Mucosa of stomach (tissue), 1 donor: ENCODE measurements around the gene COL8A1.

Source experiments
- H3K27me3 ChIP-seq: one replicate; pipeline ENCODE4 v1.7.0; 2013; ENCODE audit warnings: mild to moderate bottlenecking, low read length; ENCODE audit not compliant: control insufficient read depth, insufficient read depth
- H3K36me3 ChIP-seq: one replicate; pipeline ENCODE4 v1.7.0; 2013; ENCODE audit warnings: low read length; ENCODE audit not compliant: control insufficient read depth, insufficient read depth
- H3K4me1 ChIP-seq: one replicate; pipeline ENCODE4 v1.7.0; 2013; ENCODE audit warnings: mild to moderate bottlenecking, low read length; ENCODE audit not compliant: control insufficient read depth, insufficient read depth
- H3K4me3 ChIP-seq: one replicate; pipeline ENCODE4 v1.7.0; 2013; ENCODE audit warnings: low read length
- H3K9ac ChIP-seq: one replicate; pipeline ENCODE4 v1.7.0; 2013; ENCODE audit warnings: mild to moderate bottlenecking, low read length, moderate library complexity
- H3K9me3 ChIP-seq: one replicate; pipeline ENCODE4 v1.7.0; 2013; ENCODE audit warnings: mild to moderate bottlenecking, low read length, moderate library complexity; ENCODE audit not compliant: control insufficient read depth
- donor health status: Pancreatic carcinoma.

Gene COL8A1

DNA sequence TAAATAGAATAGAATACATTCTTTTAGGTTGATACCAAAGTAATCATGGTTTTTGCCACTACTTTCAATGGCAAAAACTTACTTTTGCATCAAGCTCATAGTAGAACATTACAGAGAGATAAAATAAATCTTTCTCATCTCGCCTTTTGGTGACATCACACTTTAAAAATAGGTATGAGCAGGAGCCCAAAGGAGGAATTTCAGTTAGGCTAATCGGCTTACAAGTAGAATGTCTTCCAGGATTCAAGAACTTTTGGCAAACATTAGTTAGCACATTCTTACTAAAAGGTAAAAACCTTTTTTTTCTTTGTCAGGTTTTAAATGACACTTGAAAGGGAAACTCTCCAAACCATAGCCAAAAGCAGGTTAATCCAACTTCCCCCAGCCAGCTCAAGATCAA is 119.6 kb downstream of the COL8A1 start:
- H3K9ac ChIP-seq, result no peak overlapping the region

DNA sequence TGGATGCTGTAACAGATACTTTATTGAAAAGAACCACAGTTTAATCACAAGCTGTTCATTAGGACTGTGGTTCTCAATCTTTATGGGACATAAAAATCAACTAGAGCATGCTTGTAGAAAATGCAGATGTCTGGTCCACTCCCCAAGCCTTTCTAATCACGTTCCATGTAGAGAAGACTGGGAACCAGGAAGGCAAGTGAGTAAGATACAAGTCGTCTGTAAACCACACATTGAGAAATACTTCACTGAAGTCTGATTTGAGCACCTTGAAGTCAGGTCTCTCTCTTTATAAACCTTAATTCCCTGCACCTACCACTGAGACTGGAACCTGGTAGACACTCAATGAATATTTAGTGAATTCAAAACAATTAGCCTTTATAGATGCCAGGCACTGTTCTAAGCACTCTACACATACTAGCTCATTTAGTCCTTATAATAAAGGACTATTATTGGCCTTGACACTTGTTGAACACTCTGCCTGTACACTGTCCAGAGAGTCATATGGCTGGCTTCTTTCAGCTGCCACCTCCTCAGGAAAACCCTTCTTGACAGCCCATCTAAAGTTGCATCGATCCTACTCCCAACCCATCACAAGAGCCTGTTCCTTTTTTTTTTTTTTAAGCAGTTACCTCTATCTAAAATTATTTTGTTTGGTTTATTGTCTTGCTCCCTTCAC is 120.2 kb downstream of the COL8A1 start:
- H3K9me3 ChIP-seq, result no peaks in the 10 kb centered on the region
- H3K36me3 ChIP-seq, result no peaks in the 10 kb centered on the region
- no peaks in the 10 kb centered on the region for H3K4me1 ChIP-seq
- no peak overlapping the region for H3K4me3 ChIP-seq
- H3K27me3 ChIP-seq, result no peaks in the 10 kb centered on the region
- no peak overlapping the region for H3K9ac ChIP-seq

More for the DNA sequence above, 119.6 kb downstream of the COL8A1 start:
- no peaks in the 10 kb centered on the region for H3K4me1 ChIP-seq
- no peaks in the 10 kb centered on the region for H3K27me3 ChIP-seq
- H3K9me3 ChIP-seq, result no peaks in the 10 kb centered on the region
- no peak overlapping the region for H3K4me3 ChIP-seq
- no peaks in the 10 kb centered on the region for H3K36me3 ChIP-seq

DNA sequence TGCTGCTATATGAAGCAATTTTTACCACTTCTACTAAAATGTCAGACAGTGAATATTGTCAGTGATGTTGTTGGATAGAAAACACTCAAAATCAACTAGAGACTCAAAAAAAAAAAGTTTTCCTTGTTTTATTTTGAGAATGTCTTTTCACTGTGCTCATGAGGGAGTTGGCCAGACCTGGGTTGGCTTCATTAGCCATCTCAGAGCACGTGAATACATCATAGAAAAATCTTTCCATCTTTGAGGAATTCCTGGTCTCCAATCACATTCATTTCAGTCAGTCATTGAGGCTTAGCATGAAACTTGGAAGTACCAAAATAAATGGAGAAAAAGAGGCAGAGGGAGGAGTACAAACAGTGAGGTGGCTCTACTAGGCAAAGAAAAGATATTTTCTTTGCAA is 121.6 kb downstream of the COL8A1 start:
- no peak overlapping the region for H3K4me3 ChIP-seq
- H3K27me3 ChIP-seq, result no peaks in the 10 kb centered on the region
- H3K4me1 ChIP-seq, result no peaks in the 10 kb centered on the region
- no peaks in the 10 kb centered on the region for H3K9me3 ChIP-seq
- no peaks in the 10 kb centered on the region for H3K36me3 ChIP-seq
- no peak overlapping the region for H3K9ac ChIP-seq

DNA sequence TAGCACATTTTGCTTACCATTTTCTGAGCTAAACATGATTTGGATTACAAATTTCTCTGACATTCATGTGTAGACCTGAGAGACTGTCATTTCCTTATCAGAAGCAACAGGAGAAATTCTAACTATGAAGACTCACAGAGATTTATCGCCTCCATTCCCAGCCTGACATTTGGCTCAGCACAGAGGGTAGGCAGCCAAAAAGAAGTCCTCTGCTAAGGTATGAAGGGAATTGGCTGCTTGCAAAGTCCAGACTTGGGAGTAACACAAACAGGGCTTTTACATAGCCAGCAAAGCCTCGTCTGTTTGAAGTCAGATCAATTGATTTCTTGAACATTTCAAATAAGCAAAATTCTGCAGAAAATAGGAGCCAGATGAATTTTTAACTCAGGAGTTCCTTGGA is 122.2 kb downstream of the COL8A1 start:
- H3K36me3 ChIP-seq, result no peaks in the 10 kb centered on the region
- no peaks in the 10 kb centered on the region for H3K27me3 ChIP-seq
- no peak overlapping the region for H3K4me3 ChIP-seq
- H3K4me1 ChIP-seq, result no peaks in the 10 kb centered on the region
- no peak overlapping the region for H3K9ac ChIP-seq
- no peaks in the 10 kb centered on the region for H3K9me3 ChIP-seq

DNA sequence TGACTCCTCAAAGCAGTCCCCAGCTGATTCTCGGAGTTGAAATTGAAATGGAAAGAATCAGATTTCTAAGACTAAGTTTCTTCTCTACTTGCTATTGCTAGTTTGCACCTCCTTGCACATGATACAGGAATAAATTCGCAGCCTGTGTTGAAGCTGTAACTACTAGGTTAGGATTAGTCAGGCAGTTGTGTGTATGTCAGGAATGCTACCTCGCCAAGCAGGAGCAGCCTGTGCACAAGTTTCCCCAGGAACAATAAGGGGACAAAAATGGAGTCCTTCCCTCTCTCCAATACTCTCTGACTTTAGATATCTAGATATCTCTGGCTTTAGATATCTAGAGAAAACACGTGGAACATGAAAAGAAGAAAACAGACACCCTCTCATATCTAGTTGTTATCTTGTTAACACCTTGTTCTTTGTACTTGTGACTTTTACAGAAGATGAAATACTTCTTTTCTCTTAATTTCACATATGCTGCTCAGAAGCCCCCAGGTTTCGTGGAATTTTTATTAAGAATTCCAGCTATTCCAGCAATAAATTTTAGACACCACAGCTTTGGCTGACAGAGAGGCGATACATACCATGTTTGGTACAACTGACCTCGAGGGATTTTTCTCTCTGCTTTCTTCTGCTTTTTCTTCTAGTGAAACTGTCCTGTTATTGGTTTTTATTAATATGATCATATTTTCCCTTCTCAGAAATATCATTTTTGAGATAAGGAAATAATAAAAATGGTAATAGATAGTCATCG is 123.2 kb downstream of the COL8A1 start:
- Histone ChIP-seq H3K9ac (no peak overlapping the region), H3K4me3 (no peak overlapping the region), H3K4me1 (no peaks in the 10 kb centered on the region), H3K27me3 (no peaks in the 10 kb centered on the region), H3K36me3 (no peaks in the 10 kb centered on the region), H3K9me3 (no peaks in the 10 kb centered on the region)

DNA sequence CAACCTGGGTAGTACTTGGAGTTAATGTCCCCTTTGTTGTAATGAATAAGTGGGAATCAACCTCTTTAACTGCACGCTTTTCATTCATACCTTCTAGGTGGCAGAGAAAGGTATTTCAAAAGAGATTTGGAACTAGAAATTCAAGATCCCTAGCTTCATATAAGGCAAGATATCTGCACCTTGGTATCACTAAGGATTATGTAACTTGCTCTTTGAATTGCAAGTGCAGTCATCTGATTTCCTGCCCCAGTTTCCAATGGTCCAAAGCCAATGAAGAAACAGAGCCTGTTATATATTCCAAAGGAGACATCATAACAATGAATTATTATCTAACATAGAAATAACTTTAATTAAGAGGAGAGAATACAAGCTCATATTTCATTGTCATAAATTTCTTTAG is 124.5 kb downstream of the COL8A1 start:
- Histone ChIP-seq H3K9ac (no peak overlapping the region), H3K36me3 (no peaks in the 10 kb centered on the region), H3K4me1 (no peaks in the 10 kb centered on the region), H3K27me3 (no peaks in the 10 kb centered on the region), H3K4me3 (no peak overlapping the region), H3K9me3 (no peaks in the 10 kb centered on the region)

DNA sequence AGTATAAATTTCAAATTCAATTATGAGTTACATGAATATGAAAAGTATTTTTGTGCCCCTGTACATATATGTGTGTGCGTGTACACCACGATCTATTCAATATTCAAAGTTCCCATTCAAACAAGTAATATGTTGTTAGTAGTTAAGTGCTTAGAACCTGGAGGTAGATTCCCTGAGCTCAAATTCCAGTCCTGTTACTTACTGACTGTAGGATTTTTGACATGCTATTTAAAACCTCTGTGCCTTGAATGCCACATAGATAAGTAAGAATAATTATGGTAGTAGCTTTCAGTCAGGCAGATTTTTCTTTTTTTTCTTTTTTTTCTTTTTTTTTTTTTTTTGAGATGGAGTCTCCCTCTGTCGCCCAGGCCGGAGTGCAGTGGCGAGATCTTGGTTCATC is 126.0 kb downstream of the COL8A1 start:
- Histone ChIP-seq H3K9ac (no peak overlapping the region), H3K36me3 (no peaks in the 10 kb centered on the region), H3K27me3 (no peaks in the 10 kb centered on the region), H3K9me3 (no peaks in the 10 kb centered on the region), H3K4me3 (no peak overlapping the region), H3K4me1 (no peaks in the 10 kb centered on the region)

DNA sequence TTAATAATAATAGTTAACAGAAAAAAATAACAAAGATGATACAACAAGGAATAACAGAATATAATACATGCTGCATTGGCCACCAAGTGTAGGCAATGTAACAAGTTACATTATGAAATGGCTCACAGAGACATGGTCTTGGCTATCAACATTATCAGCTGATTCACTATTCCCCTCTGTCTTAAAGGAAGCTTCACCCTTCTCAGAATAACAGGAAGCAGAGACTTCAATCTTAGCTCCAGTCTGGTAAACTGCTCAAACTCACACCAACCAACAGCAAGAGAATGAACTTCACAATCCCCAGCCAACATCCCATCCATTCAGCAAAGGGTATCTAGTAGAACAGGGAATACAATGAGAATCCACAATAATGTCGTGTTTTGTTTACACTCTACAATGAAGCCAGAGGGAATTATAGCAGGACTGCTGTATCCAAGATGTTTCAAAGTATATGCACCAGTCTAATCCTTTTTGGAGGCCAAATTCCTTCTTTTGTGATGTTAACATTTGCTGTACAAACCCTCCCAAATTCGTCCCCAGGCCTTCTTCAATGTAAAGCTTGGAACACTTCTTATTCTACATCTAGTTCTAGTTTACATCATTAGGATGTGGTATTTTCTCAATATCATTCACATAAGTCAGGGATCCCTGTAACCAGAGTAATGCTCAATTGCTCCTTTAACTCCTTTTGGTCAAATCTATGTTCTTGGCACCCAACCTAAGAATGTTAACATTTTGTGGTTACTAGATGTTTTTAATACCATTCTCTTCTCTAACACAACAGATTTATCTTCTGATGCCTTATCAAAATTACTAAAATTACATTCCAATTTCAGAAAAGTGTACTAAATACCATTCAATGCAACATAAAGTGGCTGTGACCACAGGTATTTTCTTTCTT is 126.9 kb downstream of the COL8A1 start:
- no peaks in the 10 kb centered on the region for H3K27me3 ChIP-seq
- no peak overlapping the region for H3K9ac ChIP-seq
- no peaks in the 10 kb centered on the region for H3K36me3 ChIP-seq
- no peaks in the 10 kb centered on the region for H3K4me1 ChIP-seq
- H3K4me3 ChIP-seq, result no peak overlapping the region
- no peaks in the 10 kb centered on the region for H3K9me3 ChIP-seq

DNA sequence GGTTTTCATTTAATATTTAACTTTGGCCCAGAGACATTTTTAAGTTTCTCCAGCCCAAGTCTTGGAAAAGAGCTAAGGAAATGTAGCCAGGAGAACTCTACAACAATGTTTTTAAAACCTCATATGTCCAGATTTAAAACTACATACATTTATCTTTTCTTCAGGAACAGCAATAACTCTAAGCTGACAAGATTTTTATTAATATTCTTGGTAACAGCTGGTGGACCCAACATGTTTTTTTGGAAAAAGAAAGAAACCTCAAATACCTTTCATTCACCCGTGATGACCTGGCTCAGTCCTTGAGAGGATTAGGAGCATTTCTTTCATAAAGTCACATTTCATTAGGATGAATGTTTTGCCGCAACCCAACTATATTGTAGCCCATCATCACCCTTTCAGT is 128.9 kb downstream of the COL8A1 start:
- Histone ChIP-seq H3K4me1 (no peaks in the 10 kb centered on the region), H3K27me3 (no peaks in the 10 kb centered on the region), H3K9me3 (no peaks in the 10 kb centered on the region)

DNA sequence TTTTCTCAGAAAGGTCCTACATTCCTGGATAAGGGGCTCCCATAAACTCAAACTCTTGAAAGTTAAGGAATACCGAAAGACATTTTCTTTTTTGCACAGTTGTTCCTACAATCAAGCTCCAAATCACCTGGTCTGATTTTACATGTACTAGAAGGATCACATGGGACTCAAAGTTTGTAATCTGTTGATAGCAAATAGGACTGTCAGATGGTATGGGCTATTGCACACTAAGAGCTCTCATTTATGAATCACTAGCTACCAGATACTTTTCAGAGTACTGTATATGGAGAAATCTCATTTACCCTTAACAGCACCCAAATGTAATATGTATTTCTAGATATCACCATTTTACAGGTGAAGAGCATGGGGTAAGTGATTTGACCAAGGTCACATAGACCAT is 129.7 kb downstream of the COL8A1 start:
- H3K4me1 ChIP-seq, result no peaks in the 10 kb centered on the region
- H3K27me3 ChIP-seq, result no peaks in the 10 kb centered on the region
- no peaks in the 10 kb centered on the region for H3K9me3 ChIP-seq
- H3K36me3 ChIP-seq, result no peaks in the 10 kb centered on the region
- no peak overlapping the region for H3K4me3 ChIP-seq
- H3K9ac ChIP-seq, result no peak overlapping the region

More for the DNA sequence above, 128.9 kb downstream of the COL8A1 start:
- H3K9ac ChIP-seq, result no peak overlapping the region
- no peaks in the 10 kb centered on the region for H3K36me3 ChIP-seq
- H3K4me3 ChIP-seq, result no peak overlapping the region

DNA sequence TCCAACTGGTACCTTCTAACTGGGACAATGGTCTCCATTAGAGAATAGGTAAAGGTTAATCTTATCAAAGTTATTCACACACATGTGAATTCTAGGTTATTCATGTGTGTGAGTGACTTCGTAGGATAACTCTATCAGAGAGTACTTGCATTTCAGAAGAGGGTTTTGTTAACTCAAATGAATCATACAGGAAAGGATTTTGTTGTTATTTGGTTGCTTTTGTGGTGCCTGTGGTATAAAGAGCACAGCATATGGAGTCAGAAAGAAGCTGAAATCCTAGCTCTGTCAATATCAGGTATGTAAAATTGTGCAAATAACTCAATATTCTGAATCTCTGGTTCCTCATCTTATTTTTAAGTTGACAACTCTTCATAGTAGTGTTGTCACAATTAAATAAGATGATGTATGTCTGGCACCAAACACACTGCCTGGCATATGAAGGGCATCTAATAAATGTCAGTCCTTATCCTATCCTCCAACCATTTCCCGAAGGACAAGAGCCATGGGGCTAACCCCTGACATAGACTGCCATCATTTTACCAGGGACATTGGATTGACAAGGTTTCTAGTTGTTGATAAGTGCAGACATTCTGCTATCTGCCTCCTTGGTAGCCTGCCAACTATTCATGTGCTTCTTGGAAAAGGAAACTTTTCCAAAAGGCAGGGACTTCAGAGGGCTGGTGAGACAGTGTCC is 130.6 kb downstream of the COL8A1 start:
- Histone ChIP-seq H3K4me1 (no peaks in the 10 kb centered on the region), H3K4me3 (no peak overlapping the region), H3K9ac (no peak overlapping the region), H3K9me3 (no peaks in the 10 kb centered on the region), H3K27me3 (no peaks in the 10 kb centered on the region), H3K36me3 (no peaks in the 10 kb centered on the region)
